Karpas-422 (cell line): ENCODE measurements around the gene FNDC5. TPM values are rescaled to one million over a fixed set of nuclear protein-coding genes. Genes with fewer than 3 reads are reported as not detected.

ENCODE experiments used
- DNase-seq: peaks from one replicate; pipeline ENCODE4 v3.0.0-alpha.2; 2015
- H2AFZ ChIP-seq: fragments of 200-600 bp; sonication (generic); 2 replicates; pipeline ENCODE4 v1.6.1; 2014; ENCODE audit warnings: antibody characterized with exemption, low read length, mixed read lengths
- H3K27ac ChIP-seq: fragments of 200-600 bp; sonication (generic); 2 replicates; pipeline ENCODE4 v1.5.1; 2014; ENCODE audit warnings: mild to moderate bottlenecking, low read length, moderate library complexity
- H3K27me3 ChIP-seq: fragments of 200-600 bp; sonication (generic); 2 replicates; pipeline ENCODE4 v1.6.1; 2014; ENCODE audit warnings: low read length, mixed read lengths
- H3K36me3 ChIP-seq: fragments of 200-600 bp; sonication (generic); 2 replicates; pipeline ENCODE4 v1.6.1; 2014; ENCODE audit warnings: low read length, mixed read lengths; ENCODE audit not compliant: insufficient read depth
- H3K4me1 ChIP-seq: fragments of 200-600 bp; sonication (generic); 2 replicates; pipeline ENCODE4 v1.6.1; 2014; ENCODE audit warnings: mild to moderate bottlenecking, low read length, mixed read lengths
- H3K4me2 ChIP-seq: fragments of 200-600 bp; sonication (generic); 2 replicates; pipeline ENCODE4 v1.6.1; 2014; ENCODE audit warnings: low read length, low read depth, mild to moderate bottlenecking; ENCODE audit not compliant: poor library complexity, severe bottlenecking
- H3K4me3 ChIP-seq: fragments of 200-600 bp; sonication (generic); 2 replicates; pipeline ENCODE4 v1.5.1; 2014; ENCODE audit warnings: mild to moderate bottlenecking, antibody characterized with exemption, low read length, mixed read lengths
- H3K79me2 ChIP-seq: fragments of 200-600 bp; sonication (generic); 2 replicates; pipeline ENCODE4 v1.6.1; 2014; ENCODE audit warnings: mild to moderate bottlenecking, low read length, mixed read lengths
- H3K9ac ChIP-seq: fragments of 200-600 bp; sonication (generic); 2 replicates; pipeline ENCODE4 v1.6.0; 2014; ENCODE audit warnings: low read length
- H3K9me2 ChIP-seq: fragments of 200-600 bp; sonication (generic), shearing (Covaris generic); replicated peaks from 2 replicates; pipeline ENCODE4 v1.6.0; 2014; ENCODE audit warnings: mild to moderate bottlenecking, low read length, moderate library complexity; ENCODE audit not compliant: insufficient read depth
- H3K9me3 ChIP-seq: fragments of 300-700, 200-600 bp; sonication (generic); 2 replicates; pipeline ENCODE4 v1.6.1; 2014; ENCODE audit warnings: low read length, mixed read lengths
- H4K20me1 ChIP-seq: fragments of 200-600 bp; sonication (generic); 2 replicates; pipeline ENCODE4 v1.6.1; 2014; ENCODE audit warnings: mild to moderate bottlenecking, antibody characterized with exemption, low read length, low read depth; ENCODE audit not compliant: insufficient read depth
- total RNA-seq: library from RNA; depleted of rRNA; stranded (reverse); fragments of >200 nt; shearing (Covaris generic); gene quantifications from 2 replicates; pipeline ENCODE4 v1.2.3, GENCODE V29; 2014; ENCODE audit warnings: low replicate concordance

FNDC5 gene
- total RNA-seq, 1 experiment from 2014 or later: not detected

DNA sequence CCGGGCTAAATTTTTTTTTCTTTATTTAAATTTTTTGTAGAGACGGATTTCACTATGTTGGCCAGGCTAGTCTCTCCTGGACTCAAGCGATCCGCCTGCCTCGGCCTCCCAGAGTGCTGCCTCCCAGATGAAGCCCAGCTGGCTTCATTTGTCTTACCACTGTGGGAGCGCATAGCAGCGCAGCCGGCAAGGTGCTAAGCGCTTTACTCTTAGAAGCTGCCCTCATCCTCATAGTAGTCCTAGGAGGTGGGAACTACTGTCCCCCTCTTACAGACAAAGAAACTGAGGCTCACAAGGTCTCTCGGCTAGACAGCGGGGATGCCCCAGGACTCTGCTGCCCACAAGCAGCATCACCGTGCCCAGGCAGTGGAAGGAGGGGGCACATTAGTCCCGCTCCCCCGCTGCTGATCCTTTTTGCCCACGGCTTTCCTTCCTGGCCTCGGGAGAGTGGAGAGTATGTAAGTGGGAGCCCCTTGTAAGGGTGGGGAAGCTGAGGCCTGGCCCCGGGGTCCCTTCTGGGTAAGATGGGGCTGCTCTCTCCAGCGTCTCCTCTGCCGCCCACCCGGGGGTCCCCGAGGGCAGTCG lies 29.8 kb upstream of the FNDC5 start:
- no peaks in the 10 kb centered on the region for H3K27me3 ChIP-seq
- no peak overlapping the region for H3K27ac ChIP-seq
- no peaks in the 10 kb centered on the region for H3K9me2 ChIP-seq
- H3K9ac ChIP-seq: no peak overlapping the region
- H3K9me3 ChIP-seq: no peaks in the 10 kb centered on the region
- H3K4me3 ChIP-seq: no peak overlapping the region
- no peaks in the 10 kb centered on the region for H3K4me1 ChIP-seq
- H3K79me2 ChIP-seq: no peaks in the 10 kb centered on the region
- no peak overlapping the region for H2AFZ ChIP-seq
- H3K36me3 ChIP-seq: no peaks in the 10 kb centered on the region
- H3K4me2 ChIP-seq: no peak overlapping the region
- no peaks in the 10 kb centered on the region for H4K20me1 ChIP-seq
- DNase-seq: no peak

DNA sequence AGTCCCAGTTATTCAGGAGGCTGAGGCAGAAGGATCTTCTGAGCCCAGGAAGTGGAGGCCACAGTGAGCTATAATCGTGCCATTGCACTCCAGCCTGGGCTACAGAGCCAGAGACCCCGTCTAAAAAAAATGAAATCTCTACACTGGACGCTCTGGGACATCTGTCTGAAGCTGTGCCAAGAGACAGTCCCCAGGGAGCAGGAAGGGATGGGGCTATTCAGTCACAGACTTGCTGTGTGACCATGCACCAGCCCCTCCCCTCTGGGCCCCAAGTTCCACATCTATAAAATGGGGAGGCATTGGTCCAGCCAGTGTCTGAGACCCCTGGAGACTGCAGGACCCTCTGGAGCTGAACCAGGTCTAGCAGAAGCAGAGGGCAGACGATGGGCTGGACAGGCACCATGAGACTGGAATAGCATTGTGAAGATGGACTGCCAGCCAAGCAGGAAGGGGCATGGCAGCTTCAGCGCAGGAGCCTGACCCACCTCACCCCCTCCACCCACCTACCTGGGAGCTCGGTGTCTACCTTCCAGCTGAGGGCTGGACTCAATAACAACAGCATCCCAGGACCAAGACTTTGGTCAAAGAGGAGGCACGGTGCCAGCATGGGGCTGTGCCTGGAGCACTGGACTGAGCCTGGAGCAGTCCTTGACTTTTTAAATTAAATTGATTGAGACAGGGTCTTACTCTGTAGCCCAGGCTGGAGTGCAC lies 29.0 kb upstream of the FNDC5 start:
- no peak for DNase-seq
- Histone ChIP-seq H3K4me1 (no peaks in the 10 kb centered on the region), H3K9ac (no peak overlapping the region), H4K20me1 (no peaks in the 10 kb centered on the region), H3K27ac (no peak overlapping the region), H3K27me3 (no peaks in the 10 kb centered on the region), H3K9me3 (no peaks in the 10 kb centered on the region), H3K4me2 (no peak overlapping the region), H2AFZ (no peak overlapping the region), H3K9me2 (no peaks in the 10 kb centered on the region), H3K4me3 (no peak overlapping the region), H3K36me3 (no peaks in the 10 kb centered on the region), H3K79me2 (no peaks in the 10 kb centered on the region)

DNA sequence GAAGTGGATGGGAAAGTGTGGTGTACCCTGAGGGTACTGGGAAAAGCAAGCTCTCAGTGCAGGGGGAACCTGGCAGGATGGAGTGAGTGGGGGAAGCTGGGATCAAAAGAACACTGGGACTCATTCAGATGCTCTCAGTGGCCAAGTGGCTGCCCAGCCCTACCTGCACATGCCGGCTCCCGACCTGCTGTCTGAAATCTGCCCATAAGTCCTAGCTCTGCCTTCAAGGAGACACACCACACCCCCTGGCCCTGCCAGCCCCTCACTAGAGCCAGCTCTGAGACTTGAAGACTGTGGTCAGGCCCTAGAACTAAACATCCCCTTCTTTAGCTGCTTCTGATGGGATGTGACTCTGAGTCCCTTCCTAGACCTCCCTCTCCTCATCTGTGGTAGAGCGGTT lies 28.2 kb upstream of the FNDC5 start:
- Histone ChIP-seq H3K9me3 (no peaks in the 10 kb centered on the region), H3K27me3 (no peaks in the 10 kb centered on the region), H3K36me3 (no peaks in the 10 kb centered on the region), H3K9ac (no peak overlapping the region), H4K20me1 (no peaks in the 10 kb centered on the region), H3K4me1 (no peaks in the 10 kb centered on the region), H3K9me2 (no peaks in the 10 kb centered on the region), H3K4me2 (no peak overlapping the region), H3K79me2 (no peaks in the 10 kb centered on the region), H2AFZ (no peak overlapping the region), H3K27ac (no peak overlapping the region), H3K4me3 (no peak overlapping the region)
- DNase-seq: no peak

DNA sequence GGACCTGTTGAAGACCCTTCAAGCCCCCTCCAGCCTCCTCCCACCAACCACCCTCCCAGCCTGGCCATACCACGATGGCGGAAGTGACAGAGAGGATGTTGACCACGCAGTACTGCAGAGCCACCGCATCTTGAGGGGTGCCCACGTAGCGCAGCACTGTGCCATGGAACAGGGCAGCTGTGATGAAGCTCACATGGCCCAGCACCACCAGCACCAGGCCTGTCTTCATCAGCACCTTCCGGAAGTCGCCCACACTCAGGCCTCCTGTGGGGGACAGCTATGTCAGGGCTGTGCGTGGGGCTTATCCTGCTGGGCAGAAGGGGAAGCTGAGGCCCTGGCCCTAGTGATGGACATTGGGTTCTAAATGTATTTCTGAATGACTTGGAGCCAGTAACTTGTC lies 27.3 kb upstream of the FNDC5 start:
- Histone ChIP-seq H3K4me3 (no peak overlapping the region), H3K79me2 (no peaks in the 10 kb centered on the region), H4K20me1 (no peaks in the 10 kb centered on the region), H3K27ac (no peak overlapping the region), H3K36me3 (no peaks in the 10 kb centered on the region), H3K9ac (no peak overlapping the region), H2AFZ (no peak overlapping the region), H3K4me1 (no peaks in the 10 kb centered on the region), H3K9me3 (no peaks in the 10 kb centered on the region), H3K4me2 (no peak overlapping the region), H3K27me3 (no peaks in the 10 kb centered on the region), H3K9me2 (no peaks in the 10 kb centered on the region)
- DNase-seq: no peak

DNA sequence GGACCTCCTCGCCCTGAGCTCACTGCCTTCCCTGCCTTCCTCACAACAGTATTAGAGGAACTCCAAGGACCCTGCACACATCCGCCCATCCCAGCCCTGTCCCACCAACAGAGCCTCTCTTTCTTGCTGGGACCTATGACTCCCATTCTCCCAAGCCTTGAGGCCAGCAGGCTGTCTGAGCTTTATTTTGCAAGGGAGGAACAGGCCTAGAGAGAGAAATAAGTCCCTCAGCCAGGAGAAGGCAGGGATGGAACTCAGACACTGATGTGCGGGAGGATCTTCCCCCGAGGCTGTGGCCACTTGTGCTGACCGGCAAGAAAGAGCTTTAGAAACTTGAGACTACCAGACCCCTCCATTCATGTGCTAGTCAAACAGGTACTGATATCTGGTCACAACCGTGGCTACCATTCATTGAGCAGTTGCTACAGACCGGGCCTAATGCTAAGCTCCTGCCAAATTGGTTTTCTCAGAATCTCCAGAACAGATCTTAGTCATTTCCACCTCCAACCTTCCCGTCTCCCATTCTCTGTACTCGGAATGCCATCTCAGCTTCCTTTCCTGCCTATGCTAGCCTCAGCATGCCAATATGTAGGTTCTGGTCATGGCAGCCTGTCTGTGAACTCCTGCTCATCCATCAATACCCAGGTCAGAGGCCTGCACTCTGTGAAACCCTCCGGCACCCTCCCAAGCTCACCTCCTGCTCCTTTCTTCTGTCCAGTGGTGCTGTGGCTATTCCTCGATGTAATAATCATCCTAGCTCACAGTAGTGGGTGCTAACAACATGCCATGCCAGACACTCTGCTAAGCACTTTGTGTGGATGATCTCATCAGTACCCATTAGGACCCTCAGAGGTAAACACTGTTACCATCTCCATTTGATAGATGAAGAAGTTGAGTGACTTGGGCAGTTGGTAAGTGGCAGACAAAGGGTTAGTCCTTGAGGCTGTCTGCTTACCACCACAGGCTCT lies 26.7 kb upstream of the FNDC5 start:
- Histone ChIP-seq H3K4me2 (no peak overlapping the region), H3K36me3 (no peaks in the 10 kb centered on the region), H3K79me2 (no peaks in the 10 kb centered on the region), H4K20me1 (no peaks in the 10 kb centered on the region), H3K9me3 (no peaks in the 10 kb centered on the region), H3K9ac (no peak overlapping the region), H3K4me3 (no peak overlapping the region), H3K27me3 (no peaks in the 10 kb centered on the region), H3K9me2 (no peaks in the 10 kb centered on the region), H3K27ac (no peak overlapping the region), H3K4me1 (no peaks in the 10 kb centered on the region), H2AFZ (no peak overlapping the region)
- DNase-seq: no peak

DNA sequence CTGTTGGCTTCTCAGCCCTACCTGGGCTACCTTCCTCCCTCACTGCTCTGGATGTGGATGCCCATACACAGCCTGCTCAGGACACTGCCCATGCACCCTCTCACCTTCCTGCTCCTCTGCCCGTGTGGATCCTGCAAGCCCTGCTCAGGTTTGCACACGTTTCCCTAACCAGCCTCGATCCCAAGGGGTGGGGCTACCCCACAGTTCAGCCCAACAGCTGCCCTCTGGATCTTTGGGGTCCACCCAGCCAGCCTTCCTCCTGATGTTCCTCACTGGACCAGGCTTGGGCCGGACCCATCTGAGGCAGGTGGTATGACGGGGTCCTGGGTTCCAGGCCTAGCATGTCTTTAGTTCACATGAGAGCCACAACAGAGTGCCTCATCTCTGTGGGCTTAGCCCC lies 25.7 kb upstream of the FNDC5 start:
- Histone ChIP-seq H3K9me3 (no peaks in the 10 kb centered on the region), H3K9me2 (no peaks in the 10 kb centered on the region), H3K27me3 (no peaks in the 10 kb centered on the region), H3K79me2 (no peaks in the 10 kb centered on the region), H3K4me3 (no peak overlapping the region), H3K4me1 (no peaks in the 10 kb centered on the region), H3K4me2 (no peak overlapping the region), H4K20me1 (no peaks in the 10 kb centered on the region), H2AFZ (no peak overlapping the region), H3K9ac (no peak overlapping the region), H3K36me3 (no peaks in the 10 kb centered on the region), H3K27ac (no peak overlapping the region)
- DNase-seq: no peak

DNA sequence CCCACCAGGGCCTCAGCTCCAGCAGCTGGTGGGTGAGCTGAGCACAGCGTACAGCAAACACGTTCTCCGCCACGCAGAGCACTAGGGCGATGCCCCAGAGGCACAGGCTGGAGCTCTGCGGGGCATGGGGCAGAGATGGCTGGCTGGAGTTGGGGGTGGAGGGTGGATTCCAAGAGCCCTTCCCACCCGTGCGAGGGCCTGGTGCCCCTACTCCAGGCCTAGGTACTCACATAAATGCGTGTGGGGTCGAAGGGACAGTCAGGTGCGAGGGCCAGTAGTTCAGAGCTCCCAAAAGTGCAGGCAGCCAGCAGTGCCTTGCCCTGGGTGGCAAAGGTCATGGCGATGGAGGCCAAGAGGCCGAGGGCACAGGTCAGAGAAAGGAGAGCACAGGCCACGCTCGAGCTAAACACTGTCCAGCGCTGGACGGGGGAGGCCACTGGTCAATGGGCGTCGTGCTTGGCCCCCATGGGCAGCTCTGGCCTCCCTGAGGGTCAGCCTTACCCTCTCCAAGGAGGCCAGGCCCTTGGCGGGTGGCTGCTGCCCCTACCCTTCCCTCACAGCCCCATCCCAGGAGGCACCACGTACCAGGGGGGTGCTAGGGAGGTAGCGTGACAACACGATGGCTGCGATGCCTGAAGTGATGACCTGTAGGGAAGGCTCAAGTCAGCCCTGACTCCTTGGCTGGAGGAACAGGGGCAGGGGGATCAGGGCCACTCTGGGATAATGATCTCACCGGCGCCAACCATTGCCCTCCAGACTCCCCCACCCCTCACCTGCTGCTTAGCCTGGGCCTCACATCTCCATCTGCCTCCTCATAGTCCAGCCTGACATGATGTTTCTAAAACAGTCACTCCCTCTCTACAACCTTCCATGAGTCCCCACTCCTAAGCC lies 24.9 kb upstream of the FNDC5 start:
- no peaks in the 10 kb centered on the region for H3K79me2 ChIP-seq
- 0 out of 2 replicates have a peak, but pooled peaks cover 6% of the 10 kb centered on the region for H4K20me1 ChIP-seq
- H3K9me3 ChIP-seq: no peaks in the 10 kb centered on the region
- no peaks in the 10 kb centered on the region for H3K36me3 ChIP-seq
- no peak overlapping the region for H2AFZ ChIP-seq
- no peaks in the 10 kb centered on the region for H3K4me1 ChIP-seq
- H3K4me2 ChIP-seq: no peak overlapping the region
- H3K9ac ChIP-seq: no peak overlapping the region
- no peak overlapping the region for H3K27ac ChIP-seq
- no peak overlapping the region for H3K4me3 ChIP-seq
- no peaks in the 10 kb centered on the region for H3K27me3 ChIP-seq
- no peaks in the 10 kb centered on the region for H3K9me2 ChIP-seq
- no peak for DNase-seq
